H1 (cell line): ENCODE data around the gene GPR135. TPM values are rescaled to one million over a fixed set of nuclear protein-coding genes. Genes with fewer than 3 reads are reported as not detected.

ENCODE experiments used
- CTCF ChIA-PET: fragments of 300-600 bp; sonication (Branson Sonifier 250); formaldehyde crosslinking; loops from one replicate; lab custom pipeline; 2021; ENCODE audit not compliant: partially characterized antibody; lab: Charles Lee
- POLR2A ChIA-PET: fragments of 300-600 bp; sonication (Branson Sonifier 250); formaldehyde crosslinking; loops from one replicate; lab custom pipeline; 2021; ENCODE audit warnings: inconsistent platforms; ENCODE audit not compliant: partially characterized antibody; lab: Charles Lee
- DNase-seq, 2 experiments: peaks; one replicate each; pipeline versions ENCODE4 v3.0.0 to v3.0.0-alpha.2; 2010 to 2022; ENCODE audit warnings: low spot score in 2 of 2, low read depth in 1 of 2, mixed read lengths in 1 of 2
- FAIRE-seq: peaks from 2 replicates; lab custom pipeline; 2011; peaks lifted over from hg19 to GRCh38; lab: Jason Lieb, UNC
- H2AFZ ChIP-seq: 2 replicates; pipeline ENCODE4 v1.8.1; 2012; ENCODE audit warnings: low read length, inconsistent platforms
- H2AK5ac ChIP-seq: 2 replicates; pipeline ENCODE4 v1.6.1; 2013; ENCODE audit warnings: low read depth, low read length
- H2BK120ac ChIP-seq: replicated peaks from 2 replicates; pipeline ENCODE3; 2013; ENCODE audit warnings: low read depth, low read length, inconsistent platforms
- H2BK12ac ChIP-seq: 2 replicates; pipeline ENCODE4 v1.6.1; 2013; ENCODE audit warnings: low read depth, low read length
- H2BK15ac ChIP-seq: 2 replicates; pipeline ENCODE4 v1.6.1; 2013; ENCODE audit warnings: low read length
- H2BK20ac ChIP-seq: 2 replicates; pipeline ENCODE4 v1.6.1; 2013; ENCODE audit warnings: low read length
- H2BK5ac ChIP-seq: 2 replicates; pipeline ENCODE4 v1.6.1; 2013; ENCODE audit warnings: low read depth, low read length
- H3K14ac ChIP-seq: 2 replicates; pipeline ENCODE4 v1.6.1; 2013; ENCODE audit warnings: inconsistent platforms; ENCODE audit not compliant: insufficient read length
- H3K18ac ChIP-seq: 2 replicates; pipeline ENCODE4 v1.6.1; 2013; ENCODE audit warnings: low read length; ENCODE audit errors: extremely low read depth
- H3K23ac ChIP-seq: 2 replicates; pipeline ENCODE4 v1.6.1; 2013; ENCODE audit warnings: inconsistent platforms; ENCODE audit not compliant: insufficient read length
- H3K23me2 ChIP-seq: 2 replicates; pipeline ENCODE4 v1.6.1; 2013; ENCODE audit warnings: low read depth, low read length
- H3K27ac ChIP-seq: 2 replicates; pipeline ENCODE4 v1.6.1; 2011; ENCODE audit warnings: low read depth, low read length, inconsistent platforms
- H3K27me3 ChIP-seq, 4 experiments: replicated peaks in 1 of 4; 1 replicate in 1 of 4; 2 replicates in 3 of 4; pipeline versions ENCODE4 v1.6.1 to v1.8.1; 2011 to 2013; ENCODE audit warnings: low read length in 3 of 4, mild to moderate bottlenecking in 3 of 4, inconsistent platforms in 2 of 4, mixed read lengths in 2 of 4, moderate library complexity in 1 of 4; ENCODE audit not compliant: control insufficient read depth in 3 of 4, insufficient read depth in 3 of 4; ENCODE audit errors: extremely low read depth in 1 of 4
- H3K36me3 ChIP-seq, 4 experiments: 2 replicates each; pipeline versions ENCODE4 v1.6.1 to v1.8.1; 2011 to 2013; ENCODE audit warnings: mild to moderate bottlenecking in 4 of 4, low read length in 3 of 4, moderate library complexity in 2 of 4, control low read depth in 1 of 4, inconsistent platforms in 1 of 4; ENCODE audit not compliant: insufficient read depth in 4 of 4, control insufficient read depth in 2 of 4
- H3K4ac ChIP-seq: replicated peaks from 2 replicates; pipeline ENCODE3; 2013; ENCODE audit warnings: low read length, low read depth, mixed read lengths, inconsistent platforms; ENCODE audit not compliant: insufficient read length
- H3K4me1 ChIP-seq, 4 experiments: replicated peaks in 1 of 4; 1 replicate in 1 of 4; 2 replicates in 3 of 4; pipeline versions ENCODE4 v1.6.1 to v1.8.1; 2011 to 2013; ENCODE audit warnings: low read length in 3 of 4, inconsistent platforms in 2 of 4, mixed read lengths in 1 of 4; ENCODE audit not compliant: insufficient read depth in 4 of 4, control insufficient read depth in 3 of 4
- H3K4me2 ChIP-seq, 2 experiments: 2 replicates each; pipeline versions ENCODE4 v1.6.1 to v1.8.1; 2011 to 2013; ENCODE audit warnings: low read depth in 2 of 2, low read length in 2 of 2, control low read depth in 1 of 2, inconsistent platforms in 1 of 2, mild to moderate bottlenecking in 1 of 2; ENCODE audit not compliant: insufficient read depth in 1 of 2
- H3K4me3 ChIP-seq, 4 experiments: fragments of 200-600, 300-600 bp in 1 of 4; sonication (generic), shearing (Covaris generic), sonication (Bioruptor Twin) in 1 of 4; 2 replicates each; pipeline versions ENCODE4 v1.5.1 to v1.8.1; 2011 to 2016; ENCODE audit warnings: low read length in 4 of 4, low read depth in 3 of 4, control low read depth in 2 of 4, inconsistent platforms in 2 of 4, mild to moderate bottlenecking in 2 of 4, mixed read lengths in 1 of 4, moderate library complexity in 1 of 4; ENCODE audit not compliant: insufficient read depth in 2 of 4; ENCODE audit errors: extremely low read depth in 1 of 4
- H3K56ac ChIP-seq: replicated peaks from 2 replicates; pipeline ENCODE3; 2013; ENCODE audit warnings: low read depth, mild to moderate bottlenecking, mixed read lengths, low read length, inconsistent platforms; ENCODE audit not compliant: insufficient read length
- H3K79me1 ChIP-seq: 2 replicates; pipeline ENCODE4 v1.6.1; 2013; ENCODE audit warnings: low read depth, low read length, control low read depth
- H3K79me2 ChIP-seq, 2 experiments: 2 replicates each; pipeline versions ENCODE4 v1.6.1 to v1.8.1; 2012 to 2013; ENCODE audit warnings: low read length in 2 of 2, mild to moderate bottlenecking in 2 of 2, inconsistent platforms in 1 of 2; ENCODE audit not compliant: insufficient read depth in 2 of 2, control insufficient read depth in 1 of 2
- H3K9ac ChIP-seq, 4 experiments: replicated peaks in 1 of 4; 1 replicate in 1 of 4; 2 replicates in 3 of 4; pipeline versions ENCODE4 v1.6.1 to v1.8.1; 2011 to 2013; ENCODE audit warnings: low read depth in 3 of 4, low read length in 3 of 4, control low read depth in 2 of 4, mild to moderate bottlenecking in 2 of 4, moderate library complexity in 2 of 4, inconsistent platforms in 1 of 4; ENCODE audit errors: extremely low read depth in 1 of 4
- H3K9me3 ChIP-seq, 2 experiments: 2 replicates each; pipeline versions ENCODE4 v1.6.1 to v1.8.1; 2012 to 2013; ENCODE audit warnings: mild to moderate bottlenecking in 2 of 2, moderate library complexity in 2 of 2, control low read depth in 1 of 2, inconsistent platforms in 1 of 2, low read depth in 1 of 2, low read length in 1 of 2, mixed read lengths in 1 of 2; ENCODE audit not compliant: insufficient read depth in 2 of 2
- H4K20me1 ChIP-seq, 2 experiments: replicated peaks in 1 of 2; 2 replicates each; pipeline versions ENCODE3 to v1.8.1; 2011 to 2013; ENCODE audit warnings: inconsistent platforms in 2 of 2, low read length in 2 of 2, mild to moderate bottlenecking in 1 of 2; ENCODE audit not compliant: insufficient read depth in 2 of 2, control insufficient read depth in 1 of 2
- H4K5ac ChIP-seq: 2 replicates; pipeline ENCODE4 v1.6.1; 2013; ENCODE audit warnings: low read length, low read depth, mixed read lengths, inconsistent platforms; ENCODE audit not compliant: insufficient read length
- H4K8ac ChIP-seq: 2 replicates; pipeline ENCODE4 v1.8.0; 2013; ENCODE audit warnings: mild to moderate bottlenecking, moderate library complexity, low read length, inconsistent platforms; ENCODE audit not compliant: insufficient read depth; ENCODE audit errors: extremely low read depth
- H4K91ac ChIP-seq: replicated peaks from 2 replicates; pipeline ENCODE3; 2013; ENCODE audit warnings: low read length, mixed read lengths, inconsistent platforms; ENCODE audit not compliant: insufficient read length
- CREB1 ChIP-seq: IDR thresholded peaks from 2 replicates; pipeline ENCODE4 v1.6.1; 2012; ENCODE audit warnings: inconsistent platforms
- EZH2 ChIP-seq: fragments of 200-600 bp; sonication (generic); IDR thresholded peaks from 2 replicates; pipeline ENCODE4 v1.7.1; 2012; ENCODE audit warnings: low read depth, mild to moderate bottlenecking, moderate library complexity, low read length, inconsistent platforms; ENCODE audit not compliant: severe bottlenecking
- HDAC2 ChIP-seq, 2 experiments: fragments of 300-600 bp in 1 of 2; sonication (generic) in 1 of 2; IDR thresholded peaks; 2 replicates each; pipeline ENCODE4 v1.6.1; 2011 to 2012; ENCODE audit warnings: low read depth in 2 of 2, low read length in 2 of 2, mild to moderate bottlenecking in 2 of 2, moderate library complexity in 2 of 2, borderline replicate concordance in 1 of 2, inconsistent platforms in 1 of 2
- JUND ChIP-seq: IDR thresholded peaks from 2 replicates; pipeline ENCODE4 v1.6.1; 2011; ENCODE audit warnings: mild to moderate bottlenecking, improper control_type of control experiment, low read length
- KDM1A ChIP-seq: fragments of 200-600, 300-600 bp; sonication (generic); IDR thresholded peaks from 2 replicates; pipeline ENCODE4 v1.7.1; 2016; ENCODE audit warnings: mild to moderate bottlenecking, low read length, borderline replicate concordance
- KDM4A ChIP-seq: IDR thresholded peaks from one replicate; pipeline ENCODE4 v1.7.1; 2012; ENCODE audit warnings: low read depth, mild to moderate bottlenecking, moderate library complexity, low read length, inconsistent platforms; ENCODE audit not compliant: severe bottlenecking
- NANOG ChIP-seq: IDR thresholded peaks from 2 replicates; pipeline ENCODE4 v1.6.1; 2011; ENCODE audit warnings: low read length, low read depth, mild to moderate bottlenecking, inconsistent platforms; ENCODE audit not compliant: insufficient read depth, poor library complexity, severe bottlenecking
- RBBP5 ChIP-seq: IDR thresholded peaks from 2 replicates; pipeline ENCODE4 v1.7.1; 2012; ENCODE audit warnings: low read depth, mild to moderate bottlenecking, inconsistent platforms, low read length, moderate library complexity, borderline replicate concordance
- SRF ChIP-seq: IDR thresholded peaks from 2 replicates; pipeline ENCODE4 v1.6.1; 2011; ENCODE audit warnings: mild to moderate bottlenecking, low read depth, low read length, moderate library complexity
- SUZ12 ChIP-seq: fragments of 200-600 bp; sonication (generic); IDR thresholded peaks from 2 replicates; pipeline ENCODE4 v1.6.1; 2012; ENCODE audit warnings: mild to moderate bottlenecking, inconsistent platforms, low read length, moderate library complexity, mixed read lengths
- TBP ChIP-seq: IDR thresholded peaks from 2 replicates; pipeline ENCODE4 v1.6.1; 2011; ENCODE audit warnings: low read depth, low read length, improper control_type of control experiment
- WGBS, 2 experiments: shearing (Covaris generic) in 1 of 2; methylation state at CpG; one replicate each; pipeline versions ENCODE4 v1.1.6 to v1.1.7; 2013 to 2015; ENCODE audit warnings: low lambda C conversion rate in 2 of 2, mixed read lengths in 2 of 2, inconsistent platforms in 1 of 2, low coverage in 1 of 2, missing lambda C conversion rate in 1 of 2; ENCODE audit not compliant: insufficient replicate concordance in 2 of 2, insufficient coverage in 1 of 2, insufficient read length in 1 of 2; ENCODE audit errors: extremely low coverage in 1 of 2, missing lambda C conversion rate in 1 of 2; 5-methylcytosine and 5-hydroxymethylcytosine counted together
- polyA plus RNA-seq, 7 experiments: library from polyadenylated mRNA; depleted of rRNA in 3 of 7; stranded (reverse) in 5 of 7; unstranded in 2 of 7; fragments of >200 nt in 5 of 7; fragments of 200-250 nt in 2 of 7; gene quantifications; 1 replicate in 5 of 7; 2 replicates in 1 of 7; 4 replicates in 1 of 7; pipeline versions ENCODE4 v1.2.1 to v1.2.3, GENCODE V29; 2011 to 2013; ENCODE audit warnings: missing spikeins in 2 of 7, mixed read lengths in 2 of 7
- total RNA-seq: library from RNA; stranded (reverse); fragmentation: NEBNext Ultra II Directional; extraction: Animal tissue kit (Norgen Biotek cat#: 25700); gene quantifications from 2 replicates; pipeline ENCODE4 v1.2.1, GENCODE V29; 2021
- TF ChIP-seq, protein P1 (sequence below): IDR thresholded peaks from 2 replicates; pipeline ENCODE4 v1.6.1; 2011; ENCODE audit warnings: low read length, improper control_type of control experiment

Gene GPR135
- total and polyA plus RNA-seq, 2 of the 8 experiments (the other 6 are each of a cell fraction or from before 2014, with no cell fraction given): 0.48 to 1.1 TPM

DNA sequence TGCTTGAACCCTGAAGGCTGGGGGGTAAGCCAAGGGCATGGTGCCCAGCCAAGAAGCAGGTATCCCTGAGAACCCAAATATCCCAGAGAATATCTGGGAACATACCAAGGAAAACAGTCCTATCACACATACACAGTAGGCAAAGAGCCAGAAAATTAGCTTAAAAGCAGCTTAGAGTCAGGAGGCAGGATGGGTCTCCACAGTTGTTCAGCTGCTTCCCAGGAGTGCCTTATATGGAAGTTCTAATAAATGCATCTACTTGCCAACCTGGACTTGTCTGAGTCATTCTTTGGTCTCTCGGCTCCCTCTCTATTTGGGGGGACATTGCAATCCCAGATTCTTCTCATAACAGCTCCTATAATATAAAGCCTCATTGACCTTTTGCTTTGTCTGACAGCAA, 9.0 kb upstream of the GPR135 start:
- H3K4me1 ChIP-seq: no peaks in the 10 kb centered on the region
- peaks cover 0 to 5% of the 10 kb centered on the region in 2 experiments for H4K20me1 ChIP-seq
- FAIRE-seq (no peak), DNase-seq (no peak)
- H3K56ac ChIP-seq: no peak overlapping the region
- H3K79me1 ChIP-seq: no peaks in the 10 kb centered on the region; the same call in 1 of the 2 replicates
- H3K9ac ChIP-seq: no peak overlapping the region
- H3K23me2 ChIP-seq: no peaks in the 10 kb centered on the region
- no peak overlapping the region for H3K4me2 ChIP-seq
- CTCF ChIA-PET: interaction anchor here (0.8 to 1.6 kb wide), 3 partner anchors 9 to 103 kb away, joined by 3 to 4 read pairs (median 3); partner anchors contain the start of gene CCDC175
- H2BK20ac ChIP-seq: no peak overlapping the region
- no peaks in the 10 kb centered on the region for H3K79me2 ChIP-seq
- no peak overlapping the region for H3K4me3 ChIP-seq
- H2BK5ac ChIP-seq: no peak overlapping the region
- no peak overlapping the region for H4K91ac ChIP-seq
- H4K5ac ChIP-seq: no peak overlapping the region
- H4K8ac ChIP-seq: no peak overlapping the region
- no peak overlapping the region for H3K4ac ChIP-seq
- POLR2A ChIA-PET: interaction anchor here (1.8 to 2.0 kb wide), 2 partner anchors 9 to 10 kb away, joined by 6 read pairs; partner anchors contain the start of genes GPR135, JKAMP and L3HYPDH
- H2BK12ac ChIP-seq: no peak overlapping the region
- H2BK120ac ChIP-seq: no peak overlapping the region
- H2AK5ac ChIP-seq: no peak overlapping the region
- H3K14ac ChIP-seq: no peak overlapping the region
- H3K9me3 ChIP-seq: no peaks in the 10 kb centered on the region
- no peak overlapping the region for H2BK15ac ChIP-seq
- no peak overlapping the region for H3K27ac ChIP-seq
- H3K36me3 ChIP-seq: peaks cover 11 to 50% (median 24%) of the 10 kb centered on the region in 4 experiments
- 92% methylated on average over 1 of the region's 1 CpG; no CpG with 5 or more reads in 1 of the 2 experiments for WGBS, 2 experiments
- H3K23ac ChIP-seq: no peak overlapping the region
- no peaks in the 10 kb centered on the region for H3K27me3 ChIP-seq
- H3K18ac ChIP-seq: no peak overlapping the region
- no peak for TF ChIP-seq KDM1A
- TF ChIP-seq RBBP5: no peak
- no peak for TF ChIP-seq TBP
- no peak for TF ChIP-seq NANOG
- no peak for TF ChIP-seq JUND
- TF ChIP-seq KDM4A: no peak
- no peak for TF ChIP-seq SRF
- no peak for TF ChIP-seq HDAC2 (IDR thresholded peaks at IDR 0.05; ENCODE audit: borderline replicate concordance in 1 of 2, low read depth in 2 of 2, low read length in 2 of 2)
- no peak for TF ChIP-seq CREB1
- no peak for TF ChIP-seq SUZ12
- no peak for TF ChIP-seq EZH2
- TF ChIP-seq, protein P1, sequence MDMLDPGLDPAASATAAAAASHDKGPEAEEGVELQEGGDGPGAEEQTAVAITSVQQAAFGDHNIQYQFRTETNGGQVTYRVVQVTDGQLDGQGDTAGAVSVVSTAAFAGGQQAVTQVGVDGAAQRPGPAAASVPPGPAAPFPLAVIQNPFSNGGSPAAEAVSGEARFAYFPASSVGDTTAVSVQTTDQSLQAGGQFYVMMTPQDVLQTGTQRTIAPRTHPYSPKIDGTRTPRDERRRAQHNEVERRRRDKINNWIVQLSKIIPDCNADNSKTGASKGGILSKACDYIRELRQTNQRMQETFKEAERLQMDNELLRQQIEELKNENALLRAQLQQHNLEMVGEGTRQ: no peak
- no peak overlapping the region for H2AFZ ChIP-seq
